ENCODE data around the gene DEFB125. TPM values are rescaled to one million over a fixed set of nuclear protein-coding genes. Genes with fewer than 3 reads are reported as not detected.
"Not testable (repeated sequence)": the region's sequence is repeated elsewhere in the genome, so short reads cannot be mapped to it uniquely, and the experiment has no call there.

Gene DEFB125
- polyA plus RNA-seq, 1 donor from 2014 or later, result not detected

GRCh38 chr20:112396-112795 lies 24.9 kb downstream of the DEFB125 start:
- Histone ChIP-seq H3K27ac (ENCODE audit: low read length) (no peak overlapping the region), H3K4me3 (ENCODE audit: low read length) (no peak overlapping the region), H3F3A (ENCODE audit: insufficient read depth, low read length, poor library complexity, severe bottlenecking) (no peaks in the 10 kb centered on the region), H3K36me3 (ENCODE audit: insufficient read depth, low read length) (no peaks in the 10 kb centered on the region), H2AFZ (ENCODE audit: low read depth, low read length) (no peak overlapping the region), H3K9ac (ENCODE audit: low read length) (no peak overlapping the region), H3K4me2 (ENCODE audit: low read length) (no peak overlapping the region), H3K79me2 (replicated peaks; ENCODE audit: insufficient read depth, low read length) (no peaks in the 10 kb centered on the region), H4K20me1 (ENCODE audit: insufficient read depth) (no peaks in the 10 kb centered on the region), H3K9me2 (ENCODE audit: insufficient read depth, low read length) (no peaks in the 10 kb centered on the region), H3K9me3 (ENCODE audit: low read length) (no peaks in the 10 kb centered on the region), H3K27me3 (ENCODE audit: insufficient read depth, low read depth, low read length) (no peaks in the 10 kb centered on the region)
- TF ChIP-seq CTCF (IDR thresholded peaks at IDR 0.05; ENCODE audit: poor library complexity, severe bottlenecking) (no peak), TAF1 (IDR thresholded peaks at IDR 0.05; ENCODE audit: low read depth) (no peak), EZH2 (IDR thresholded peaks at IDR 0.05; ENCODE audit: borderline replicate concordance, insufficient read depth, low read length, poor library complexity, severe bottlenecking) (no peak), EP300 (conservative IDR thresholded peaks at IDR 0.05; ENCODE audit: poor library complexity, severe bottlenecking) (no peak), SMC3 (conservative IDR thresholded peaks at IDR 0.05; ENCODE audit: poor library complexity) (no peak), MXI1 (conservative IDR thresholded peaks at IDR 0.05; ENCODE audit: poor library complexity, severe bottlenecking) (no peak), REST (IDR thresholded peaks at IDR 0.05; ENCODE audit: borderline replicate concordance) (no peak), RAD21 (conservative IDR thresholded peaks at IDR 0.05) (no peak), POLR2AphosphoS5 (IDR thresholded peaks at IDR 0.05) (no peak)

GRCh38 chr20:117518-117917 lies 30.0 kb downstream of the DEFB125 start:
- no peaks in the 10 kb centered on the region for H3K9me2 ChIP-seq (ENCODE audit: insufficient read depth, low read length)
- no peaks in the 10 kb centered on the region for H3K9me3 ChIP-seq (ENCODE audit: low read length)
- no peak overlapping the region for H2AFZ ChIP-seq (ENCODE audit: low read depth, low read length)
- H3K4me3 ChIP-seq (ENCODE audit: low read length), result no peak overlapping the region
- no peaks in the 10 kb centered on the region for H3K79me2 ChIP-seq (replicated peaks; ENCODE audit: insufficient read depth, low read length)
- H3K27me3 ChIP-seq (ENCODE audit: insufficient read depth, low read depth, low read length), result no peaks in the 10 kb centered on the region
- no peak overlapping the region for H3K27ac ChIP-seq (ENCODE audit: low read length)
- no peaks in the 10 kb centered on the region for H3F3A ChIP-seq (ENCODE audit: insufficient read depth, low read length, poor library complexity, severe bottlenecking)
- H3K4me2 ChIP-seq (ENCODE audit: low read length), result no peak overlapping the region
- no peak for TF ChIP-seq REST (IDR thresholded peaks at IDR 0.05; ENCODE audit: borderline replicate concordance)
- TF ChIP-seq EZH2 (IDR thresholded peaks at IDR 0.05; ENCODE audit: borderline replicate concordance, insufficient read depth, low read length, poor library complexity, severe bottlenecking), result no peak
- TF ChIP-seq MXI1 (conservative IDR thresholded peaks at IDR 0.05; ENCODE audit: poor library complexity, severe bottlenecking), result no peak
- no peak for TF ChIP-seq POLR2AphosphoS5 (IDR thresholded peaks at IDR 0.05)
- TF ChIP-seq EP300 (conservative IDR thresholded peaks at IDR 0.05; ENCODE audit: poor library complexity, severe bottlenecking), result no peak
- no peak for TF ChIP-seq SMC3 (conservative IDR thresholded peaks at IDR 0.05; ENCODE audit: poor library complexity)
- no peak for TF ChIP-seq TAF1 (IDR thresholded peaks at IDR 0.05; ENCODE audit: low read depth)
- no peak for TF ChIP-seq RAD21 (conservative IDR thresholded peaks at IDR 0.05)
- no peak for TF ChIP-seq CTCF (IDR thresholded peaks at IDR 0.05; ENCODE audit: poor library complexity, severe bottlenecking)
- no peak overlapping the region for H3K9ac ChIP-seq (ENCODE audit: low read length)
- H3K36me3 ChIP-seq (ENCODE audit: insufficient read depth, low read length), result no peaks in the 10 kb centered on the region
- H4K20me1 ChIP-seq (ENCODE audit: insufficient read depth), result no peaks in the 10 kb centered on the region

GRCh38 chr20:129786-130323 lies 42.4 kb downstream of the DEFB125 start:
- H3F3A ChIP-seq (ENCODE audit: insufficient read depth, low read length, poor library complexity, severe bottlenecking); H3K4me3 ChIP-seq (ENCODE audit: low read length); H3K79me2 ChIP-seq (replicated peaks; ENCODE audit: insufficient read depth, low read length); H3K27me3 ChIP-seq (ENCODE audit: insufficient read depth, low read depth, low read length); H3K9ac ChIP-seq (ENCODE audit: low read length); H4K20me1 ChIP-seq (ENCODE audit: insufficient read depth); H3K9me3 ChIP-seq (ENCODE audit: low read length); H3K36me3 ChIP-seq (ENCODE audit: insufficient read depth, low read length); H3K4me2 ChIP-seq (ENCODE audit: low read length); H3K27ac ChIP-seq (ENCODE audit: low read length); H3K9me2 ChIP-seq (ENCODE audit: insufficient read depth, low read length); H2AFZ ChIP-seq (ENCODE audit: low read depth, low read length): not testable (repeated sequence)

All from neural cell (in vitro differentiated cells).